ENCODE results near the gene GUCY1A1. TPM values are rescaled to one million over a fixed set of nuclear protein-coding genes. Genes with fewer than 3 reads are reported as not detected.

GUCY1A1 gene
- total RNA-seq, 1 experiment from 2014 or later, result not detected

GRCh38 chr4:155724731-155725130, 58.1 kb downstream of the GUCY1A1 start:
- ChIA-PET POLR2A (no interaction called here), RAD21 (ENCODE audit: low non-redundant PET in 1 of 2, low total read pairs in 2 of 2, uncharacterized antibody in 2 of 2, unreplicated experiment in 2 of 2) (no interaction called here), CTCF (no interaction called here)
- Histone ChIP-seq H3K27ac (ENCODE audit: low read depth, low read length) (no peak overlapping the region), H3K36me3 (ENCODE audit: control insufficient read depth in 1 of 2, insufficient read depth in 2 of 2, low read length in 2 of 2) (no peaks in the 10 kb centered on the region), H3K9me2 (ENCODE audit: insufficient read depth) (no peaks in the 10 kb centered on the region), H3K79me2 (ENCODE audit: insufficient read depth, low read length) (no peaks in the 10 kb centered on the region), H2AFZ (ENCODE audit: low read depth, low read length, poor library complexity, severe bottlenecking) (no peak overlapping the region), H3K4me3 (replicated peaks in 1 of 2; ENCODE audit: low read depth in 1 of 2, low read length in 2 of 2) (no peak overlapping the region), H3K9me3 (ENCODE audit: control insufficient read depth in 1 of 2, insufficient read depth in 1 of 2, low read depth in 1 of 2, low read length in 2 of 2) (no peaks in the 10 kb centered on the region), H3K27me3 (ENCODE audit: insufficient read depth, low read length) (no peaks in the 10 kb centered on the region), H3K4me1 (ENCODE audit: control insufficient read depth in 1 of 2, insufficient read depth in 2 of 2, low read length in 2 of 2) (no peaks in the 10 kb centered on the region), H3K9ac (ENCODE audit: low read length) (no peak overlapping the region), H4K20me1 (ENCODE audit: insufficient read depth) (no peaks in the 10 kb centered on the region), H3K4me2 (ENCODE audit: low read length) (no peak overlapping the region)
- DNase-seq (ENCODE audit: low read depth, low spot score), result no peak
- TF ChIP-seq POLR2A (IDR thresholded peaks at IDR 0.05; ENCODE audit: borderline replicate concordance, extremely low read depth, insufficient read depth, insufficient read length) (no peak), ZFX (IDR thresholded peaks at IDR 0.05) (no peak), CTCF (IDR thresholded peaks at IDR 0.05 in 2 of 3, conservative IDR thresholded peaks at IDR 0.05 in 1 of 3; ENCODE audit: borderline replicate concordance in 1 of 3, insufficient read depth in 1 of 3, low read depth in 2 of 3, low read length in 2 of 3) (no peak), YY1 (IDR thresholded peaks at IDR 0.05; ENCODE audit: extremely low read depth, insufficient replicate concordance, low read depth, low read length) (no peak), EGR1 (IDR thresholded peaks at IDR 0.05; ENCODE audit: low read depth) (no peak), SP1 (IDR thresholded peaks at IDR 0.05; ENCODE audit: low read depth) (no peak), EZH2phosphoT487 (IDR thresholded peaks at IDR 0.05; ENCODE audit: borderline replicate concordance) (no peak), RAD21 (IDR thresholded peaks at IDR 0.05; ENCODE audit: low read depth) (no peak), CBX3 (IDR thresholded peaks at IDR 0.05; ENCODE audit: low read depth) (no peak), SRF (IDR thresholded peaks at IDR 0.05; ENCODE audit: low read depth) (no peak), SIN3A (IDR thresholded peaks at IDR 0.05; ENCODE audit: low read depth) (no peak), MAX (IDR thresholded peaks at IDR 0.05) (no peak), ATF3 (IDR thresholded peaks at IDR 0.05) (no peak), EZH2 (IDR thresholded peaks at IDR 0.05) (no peak), FOSL1 (IDR thresholded peaks at IDR 0.05; ENCODE audit: low read depth) (no peak), ZNF274 (IDR thresholded peaks at IDR 0.05; ENCODE audit: low read depth, low read length) (no peak)
- BruUV-seq (replicated peaks), result no TSS peak
- no peak for ATAC-seq
- intact Hi-C loops (cut with micrococcal nuclease), result no loop called here

Data from HCT116 (cell line).